ENCODE measurements around the gene JAKMIP2.
A peak's percentile ranks its signal among the peaks of the same experiment; 100 is the strongest.

Gene JAKMIP2

DNA sequence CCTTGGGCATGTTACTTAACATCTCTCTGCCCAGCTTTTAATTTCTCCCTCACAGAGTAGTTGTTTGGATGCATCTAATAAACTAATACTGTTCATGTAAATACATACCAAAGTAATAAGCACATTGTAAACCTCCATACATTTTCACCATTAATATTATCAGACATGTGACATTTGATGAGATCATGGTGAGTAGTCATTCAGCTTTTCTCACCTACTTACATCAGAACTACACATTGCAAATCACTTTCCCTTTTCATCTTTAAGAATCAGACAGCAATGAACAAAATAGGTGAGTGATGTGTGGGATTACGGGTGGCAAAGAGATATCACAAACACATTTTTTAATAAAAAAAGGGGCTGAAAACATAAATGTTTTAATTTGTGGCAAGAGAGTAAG, 89.3 kb downstream of the JAKMIP2 start:
- peak in 1 of 2 donors; percentile 21 for DNase-seq

DNA sequence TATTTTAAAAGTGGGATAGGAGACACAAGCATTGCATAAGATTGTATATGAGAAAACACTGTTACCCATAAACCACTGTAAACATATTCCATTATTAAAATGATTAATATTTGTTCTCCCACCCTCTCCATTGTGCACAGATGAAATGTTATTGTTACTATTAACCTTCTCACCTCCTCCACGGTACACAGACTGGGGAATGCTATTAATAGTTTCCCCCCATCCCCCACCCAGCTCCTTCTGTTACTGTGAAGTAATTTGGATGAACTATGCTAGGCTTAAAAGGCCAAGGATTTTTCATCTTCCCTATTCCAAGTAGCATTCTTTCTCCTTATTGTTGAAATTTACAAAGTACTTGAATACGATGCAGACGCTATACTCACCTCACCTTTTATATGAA, 91.4 kb downstream of the JAKMIP2 start:
- no peak for DNase-seq

DNA sequence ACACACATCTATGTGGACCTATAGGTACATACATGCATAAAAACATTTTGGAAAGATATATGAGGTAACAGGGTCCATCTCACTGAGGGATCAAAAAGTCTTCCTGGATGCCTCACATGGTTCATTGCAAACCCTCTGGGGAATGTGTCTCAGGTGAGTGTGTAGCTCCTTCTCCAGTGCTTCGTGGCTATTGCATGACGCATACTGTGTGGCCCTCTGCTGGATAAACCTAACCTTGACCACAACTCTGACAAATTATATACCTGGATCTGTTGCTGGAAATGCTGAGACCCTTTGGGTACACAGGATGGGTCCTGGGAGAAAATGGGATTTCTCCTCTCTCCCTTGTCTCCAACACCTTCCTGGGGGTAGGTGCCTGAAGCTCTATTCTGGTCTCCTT, 91.9 kb downstream of the JAKMIP2 start:
- DNase-seq = no peak

DNA sequence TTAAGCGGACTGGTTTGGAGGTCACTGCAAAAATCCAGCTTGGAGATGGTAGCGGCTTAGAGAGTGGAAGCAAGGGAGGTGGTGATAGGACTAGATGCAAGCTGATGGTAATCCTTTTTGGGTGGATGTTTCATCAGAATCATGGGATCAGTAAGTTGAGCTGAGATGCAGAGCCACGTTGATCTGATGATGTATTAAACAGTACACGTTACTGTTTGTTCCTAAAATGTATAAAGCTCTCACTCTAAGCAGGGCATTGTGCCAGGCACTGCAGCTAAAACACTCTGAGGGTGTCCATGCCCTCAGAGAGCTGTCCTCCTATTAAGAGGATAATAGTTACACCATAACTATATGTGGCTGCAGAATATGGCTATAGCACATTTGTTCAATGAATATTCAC, 93.1 kb downstream of the JAKMIP2 start:
- DNase-seq = no peak

DNA sequence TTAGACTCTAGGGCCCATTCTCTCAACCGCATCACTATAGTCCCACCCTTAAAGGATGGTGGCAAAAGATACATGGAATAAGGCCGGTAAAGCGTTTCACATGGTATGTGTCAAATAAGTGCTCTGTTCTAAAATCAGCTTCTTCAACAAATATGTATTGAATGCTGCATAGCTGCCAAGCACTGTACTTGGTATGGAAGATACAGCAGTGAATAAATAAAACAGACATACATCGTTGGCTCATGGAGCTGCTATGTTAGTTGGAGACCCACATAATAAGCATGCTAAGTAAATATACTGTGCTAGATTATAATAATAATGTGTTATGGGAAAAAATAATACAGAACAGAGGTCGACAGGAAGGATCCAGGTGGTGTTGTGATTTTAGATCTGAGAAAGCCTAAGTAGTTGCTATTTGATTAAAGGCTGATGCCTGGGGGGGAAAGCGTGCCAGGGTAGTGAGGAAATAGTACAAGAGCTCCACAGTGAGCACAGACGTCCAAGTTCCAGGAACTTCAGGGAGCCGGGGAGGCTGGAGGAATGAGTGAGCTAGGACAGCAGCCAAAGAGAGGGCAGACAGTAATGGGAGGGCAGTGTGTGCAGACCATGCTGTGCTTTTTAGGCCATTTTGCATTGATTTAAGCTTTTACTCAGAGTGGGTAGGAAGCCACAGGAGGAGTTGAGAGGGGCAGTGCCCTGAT, 93.7 kb downstream of the JAKMIP2 start:
- DNase-seq = no peak

DNA sequence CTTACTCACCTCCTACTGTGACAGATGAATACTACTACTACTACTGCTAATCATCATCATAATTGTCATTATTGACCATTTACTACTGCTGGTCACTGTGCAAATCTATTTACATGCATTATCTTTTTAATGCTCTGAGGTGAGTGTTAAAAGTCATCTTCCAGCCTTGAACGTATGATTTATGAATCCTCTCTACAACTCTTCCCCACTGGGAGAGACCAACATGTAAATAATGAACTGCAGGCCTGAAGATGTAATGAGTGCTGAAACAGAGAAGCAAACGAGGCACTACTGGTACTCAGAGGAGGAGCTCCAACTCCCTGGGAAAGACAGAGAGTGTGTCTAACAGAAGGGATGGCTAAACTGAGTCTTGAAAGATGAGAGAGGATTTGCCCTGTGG, 95.4 kb downstream of the JAKMIP2 start:
- no peak for DNase-seq

DNA sequence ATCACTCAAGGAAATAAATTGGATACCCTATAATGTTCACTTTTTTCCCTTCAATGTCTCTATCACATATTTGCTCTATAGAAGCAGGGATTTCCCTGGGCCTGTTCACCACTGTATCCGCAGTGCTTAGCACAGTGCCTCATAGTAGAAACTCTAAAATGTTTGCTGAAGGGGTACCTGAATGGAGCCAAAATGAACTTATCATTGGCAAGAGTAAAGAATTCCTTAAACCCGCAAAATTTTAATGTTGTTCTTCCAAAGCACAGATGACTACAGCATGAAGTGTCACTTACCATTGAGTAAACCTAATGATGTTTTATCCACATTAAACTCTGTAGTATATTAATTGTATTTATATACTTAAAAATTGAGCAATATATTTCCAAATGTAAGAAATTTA, 96.1 kb downstream of the JAKMIP2 start:
- DNase-seq = no peak

DNA sequence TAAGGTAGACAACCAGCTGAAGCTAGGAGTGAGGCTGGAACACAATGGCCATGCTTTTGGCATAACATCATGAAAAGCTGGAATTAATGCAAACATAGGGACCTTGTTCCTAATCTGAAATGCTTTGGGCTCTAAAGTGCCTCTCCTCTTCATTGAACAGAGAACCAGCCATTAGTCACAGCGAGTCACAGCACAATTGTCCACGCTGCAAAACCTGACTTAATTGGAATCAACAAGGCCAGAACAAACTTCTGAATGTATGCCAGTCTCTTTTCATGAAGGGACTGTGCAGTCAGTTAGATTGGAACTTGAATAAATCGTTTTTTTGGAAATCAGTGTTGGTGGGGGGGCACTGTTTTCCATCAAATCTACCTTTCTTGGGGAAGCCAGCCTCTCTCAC, 96.5 kb downstream of the JAKMIP2 start:
- no peak for DNase-seq

DNA sequence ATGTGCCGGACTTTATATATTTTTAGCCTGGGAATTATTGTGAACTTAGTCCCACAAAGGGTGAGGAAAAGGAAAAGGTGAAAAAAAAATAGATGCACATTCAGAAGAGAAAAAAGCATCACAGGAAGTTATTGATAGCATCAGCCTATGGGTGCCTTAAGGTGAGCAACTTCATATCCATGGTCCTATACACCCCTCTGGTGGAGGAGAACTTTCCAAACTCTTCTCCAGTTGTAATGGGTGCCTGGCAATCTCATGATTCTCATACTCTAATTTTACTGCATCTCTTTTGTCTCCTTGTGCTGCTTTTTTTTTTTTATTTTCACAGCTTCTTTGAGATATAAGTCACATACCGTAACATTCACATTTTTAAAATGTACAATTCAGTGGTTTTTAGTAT, 107.4 kb downstream of the JAKMIP2 start:
- DNase-seq = no peak

DNA sequence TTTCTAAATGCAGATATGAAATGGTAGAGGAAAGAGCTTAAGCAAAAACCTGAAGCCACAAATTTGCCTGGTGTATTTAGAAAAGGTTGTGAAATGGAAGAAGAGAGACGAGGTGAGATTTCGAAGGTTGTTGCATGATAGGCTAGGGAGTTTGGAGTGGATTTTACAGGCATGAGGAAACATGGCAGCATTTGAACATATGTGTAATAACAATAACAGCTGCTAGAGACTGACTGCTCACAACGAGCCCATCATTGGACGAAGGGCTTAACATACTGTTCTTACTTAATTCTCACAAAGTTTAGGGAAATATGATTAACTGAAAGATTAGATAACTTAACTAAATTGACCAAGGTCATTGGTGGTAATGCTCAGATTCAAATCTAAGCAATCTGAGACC, 108.1 kb downstream of the JAKMIP2 start:
- no peak for DNase-seq

DNA sequence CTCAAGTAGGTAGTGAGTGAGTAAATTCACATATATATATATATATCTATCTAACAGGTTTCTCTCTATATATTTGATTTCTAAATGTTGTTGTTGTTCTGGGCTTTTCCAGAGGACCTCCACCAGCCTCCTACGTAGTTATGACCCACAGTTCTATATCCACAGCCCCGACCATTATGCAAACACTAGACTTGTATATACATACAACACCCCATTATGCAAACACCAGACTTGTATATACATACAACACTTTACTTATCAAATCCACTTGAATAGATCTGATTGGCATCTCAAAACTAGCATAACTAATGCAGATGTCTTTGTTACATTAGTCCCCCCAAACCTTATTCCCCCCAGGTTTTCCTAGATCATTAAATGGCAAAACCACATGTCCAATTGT, 108.7 kb downstream of the JAKMIP2 start:
- DNase-seq = no peak

DNA sequence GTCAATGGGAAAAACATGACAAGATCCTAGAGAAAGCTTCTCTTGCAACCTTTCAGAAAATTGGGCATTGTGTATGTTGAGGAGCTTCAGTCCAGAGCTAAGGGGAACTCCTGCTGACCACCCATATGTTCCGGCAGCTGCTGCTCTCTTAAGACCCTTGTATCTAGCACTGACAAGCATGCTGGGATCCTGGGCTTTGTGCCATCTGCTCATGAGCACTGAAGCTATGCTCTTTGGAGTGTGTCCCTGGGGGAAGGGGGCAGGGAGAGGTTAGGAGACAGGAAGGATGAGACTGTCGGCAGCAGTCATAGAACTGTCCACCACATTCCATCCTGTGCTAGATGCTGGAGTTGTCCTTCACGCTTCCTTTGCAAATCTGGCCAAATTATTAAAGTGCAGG, 109.3 kb downstream of the JAKMIP2 start:
- no peak for DNase-seq

DNA sequence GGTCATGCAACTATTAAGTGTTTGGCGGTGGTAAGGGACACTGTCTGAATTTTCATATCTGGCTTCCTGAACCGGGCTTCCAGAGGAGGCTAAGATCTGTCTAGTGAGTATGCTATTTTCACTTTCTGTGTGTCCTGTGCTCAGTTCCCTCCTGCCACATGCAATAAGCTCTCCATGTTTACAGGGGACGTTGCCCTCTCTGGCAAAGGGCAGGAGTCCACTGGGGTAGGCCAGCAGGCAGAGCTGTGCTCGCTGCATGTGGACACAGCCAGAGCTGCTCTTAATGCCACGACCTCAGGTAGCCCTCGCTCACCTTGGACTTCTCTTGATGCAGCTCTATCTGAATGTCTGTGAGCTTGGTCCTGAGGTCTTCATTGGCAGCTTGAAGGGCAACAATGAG, 111.2 kb downstream of the JAKMIP2 start:
- no peak for DNase-seq

DNA sequence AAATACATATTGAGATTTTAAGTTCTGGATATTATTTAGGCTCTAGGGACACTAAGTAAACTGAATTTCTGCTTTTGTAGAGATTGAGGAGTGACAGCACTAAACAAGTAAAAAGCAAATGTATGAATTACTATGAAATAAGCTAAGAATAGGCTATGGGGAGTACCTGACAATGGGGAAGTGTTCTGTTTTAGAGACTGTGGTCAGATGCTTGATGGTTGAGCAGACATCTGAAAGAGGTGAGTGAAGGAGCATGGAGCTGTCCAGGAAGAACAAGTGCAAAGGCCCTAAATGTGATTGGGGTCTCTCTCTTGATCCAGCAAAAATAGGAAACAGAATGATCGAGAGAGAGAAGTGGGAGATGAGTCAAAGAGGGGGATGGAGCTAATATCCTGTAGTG, 111.7 kb downstream of the JAKMIP2 start:
- no peak for DNase-seq

DNA sequence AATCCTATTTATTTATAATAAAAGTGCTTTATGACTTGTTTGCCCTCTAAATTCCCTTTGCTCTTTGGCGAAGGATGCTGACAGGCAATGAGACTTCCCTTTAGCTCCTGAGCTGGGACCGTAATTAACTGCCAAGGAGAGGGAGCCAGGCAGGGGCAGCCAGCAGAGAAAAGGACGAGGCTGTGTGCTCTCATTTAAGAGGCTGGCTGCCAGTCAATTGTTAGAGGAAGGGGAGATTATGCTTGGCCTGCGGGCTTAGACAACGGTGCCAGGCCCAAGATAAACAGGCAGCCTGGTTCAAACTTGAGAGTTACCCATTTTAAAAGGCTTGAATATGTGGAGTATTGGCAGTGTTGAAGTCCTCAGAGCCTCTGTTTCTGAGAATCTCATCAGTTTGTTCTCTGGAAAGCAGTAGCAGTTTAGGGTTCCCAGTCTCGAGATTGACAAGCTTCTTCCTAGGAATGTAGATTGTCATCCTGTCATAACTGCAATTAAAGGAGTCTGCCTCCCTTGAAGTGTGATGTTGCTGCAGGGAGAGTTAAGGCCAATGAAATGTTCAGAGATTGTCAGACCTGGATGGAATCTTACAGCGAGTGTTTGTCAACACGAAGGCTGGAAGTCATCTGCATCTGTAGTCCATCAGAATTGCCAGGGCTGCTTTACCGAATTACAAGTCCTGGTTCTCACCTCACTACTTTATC, 113.2 kb downstream of the JAKMIP2 start:
- DNase-seq = no peak

DNA sequence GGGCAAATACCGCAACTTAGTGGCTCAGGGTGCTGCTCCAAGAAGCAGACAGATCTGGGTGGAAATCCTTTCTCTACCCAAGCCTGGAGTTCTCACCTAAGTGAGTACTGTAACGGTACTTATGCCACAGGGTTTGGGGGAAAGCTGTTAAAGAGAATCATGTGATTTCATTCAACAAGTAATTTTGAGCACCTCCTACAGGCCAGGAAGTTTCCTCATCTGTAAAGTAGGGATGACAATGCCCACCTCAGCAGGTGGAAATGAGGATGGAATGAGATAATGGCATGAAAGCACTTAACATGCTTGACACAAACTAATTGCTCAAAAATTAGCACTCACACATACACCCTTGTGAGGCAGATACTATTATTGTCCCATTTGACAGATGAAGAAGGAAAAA, 114.1 kb downstream of the JAKMIP2 start:
- no peak for DNase-seq

DNA sequence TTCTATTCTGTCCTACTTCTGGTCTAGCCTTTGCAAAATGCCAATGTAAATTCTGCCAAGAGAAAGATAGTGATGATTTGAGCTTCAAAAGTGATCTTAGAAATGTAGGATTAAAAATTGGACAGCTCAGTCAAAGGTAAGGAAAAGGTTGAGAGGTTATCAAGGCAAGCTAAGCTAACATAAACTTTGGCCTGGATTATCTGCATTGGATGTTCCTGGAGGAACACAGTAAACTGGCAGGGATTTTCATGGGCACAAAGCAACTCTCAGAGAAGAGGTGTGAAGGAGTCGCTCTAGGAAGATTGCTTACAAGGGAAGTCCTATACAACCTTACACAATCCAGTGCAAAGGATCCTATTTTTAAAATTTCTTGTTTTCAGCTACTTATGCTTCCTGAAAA, 115.2 kb downstream of the JAKMIP2 start:
- DNase-seq = no peak

DNA sequence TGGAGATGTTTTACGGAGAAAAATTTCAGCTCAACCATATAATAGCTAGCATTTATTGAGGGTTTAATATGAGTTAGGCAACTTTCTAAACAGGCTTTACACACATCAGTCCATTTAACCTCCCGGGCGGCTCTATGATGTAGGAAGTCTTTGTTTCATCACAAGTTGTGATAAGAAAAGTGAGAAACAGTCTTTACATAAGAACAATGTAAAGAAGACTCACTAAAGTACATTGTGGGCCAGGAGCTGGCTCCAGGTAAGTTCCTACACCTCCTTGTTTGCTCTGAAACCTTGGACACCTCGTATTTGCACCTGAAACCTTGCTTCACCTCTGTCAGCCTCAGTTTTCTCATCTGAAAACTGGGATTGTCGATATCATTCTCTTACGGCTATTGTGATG, 116.1 kb downstream of the JAKMIP2 start:
- DNase-seq = no peak

DNA sequence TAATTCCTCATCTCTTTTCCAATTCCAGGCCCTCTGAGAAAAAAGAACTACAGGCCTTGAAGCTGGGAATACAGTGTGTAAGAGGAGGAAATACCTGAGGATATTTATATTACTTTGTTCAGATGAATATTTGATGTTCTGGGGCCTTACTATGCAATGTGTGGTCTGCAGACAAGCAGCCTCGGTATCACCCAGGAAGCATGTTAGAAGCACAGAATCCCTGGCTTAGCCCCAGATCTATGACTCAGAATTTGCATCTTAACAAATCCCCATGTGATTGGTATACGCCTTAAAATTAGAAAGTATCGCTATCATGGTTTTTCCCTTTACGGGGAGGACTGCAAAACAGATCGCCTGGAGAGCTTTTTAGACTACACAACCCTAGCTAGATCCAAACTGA, 121.0 kb downstream of the JAKMIP2 start:
- DNase-seq = no peak

DNA sequence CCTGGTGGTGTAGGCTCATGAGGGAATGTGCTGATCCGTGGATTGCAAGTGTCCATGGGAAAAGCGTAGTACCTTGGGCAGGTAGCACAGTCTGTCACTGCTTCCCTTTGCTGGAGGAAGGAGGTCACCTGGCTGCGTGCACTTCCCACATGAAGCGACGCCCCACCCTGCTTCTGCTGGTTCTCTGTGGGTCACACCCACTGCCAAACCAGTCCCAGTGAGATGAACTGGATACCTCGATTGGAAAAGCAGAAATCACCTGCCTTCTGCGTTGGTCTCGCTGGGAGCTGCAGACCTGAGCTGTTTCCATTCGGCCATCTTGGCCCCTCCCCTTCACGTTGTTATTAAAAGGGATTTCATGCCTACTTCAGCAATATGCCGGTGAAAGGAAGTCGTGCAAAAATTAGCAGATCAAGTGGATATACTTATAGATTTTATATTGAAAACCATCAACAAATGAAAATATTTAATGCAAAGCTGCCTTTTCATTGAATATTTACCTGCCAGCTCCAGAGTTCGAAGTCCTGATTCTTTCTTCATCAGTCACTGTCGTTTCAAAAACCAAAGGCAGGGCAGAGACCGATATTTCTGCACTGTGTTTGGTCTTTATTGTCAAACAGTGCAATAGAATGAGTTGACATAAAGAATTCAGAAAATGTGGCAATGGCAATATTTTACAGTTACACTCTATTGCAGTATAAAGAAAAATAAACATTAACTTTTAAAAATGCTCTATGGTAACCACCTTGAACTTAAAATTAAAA, 123.2 kb downstream of the JAKMIP2 start:
- no peak for DNase-seq

DNA sequence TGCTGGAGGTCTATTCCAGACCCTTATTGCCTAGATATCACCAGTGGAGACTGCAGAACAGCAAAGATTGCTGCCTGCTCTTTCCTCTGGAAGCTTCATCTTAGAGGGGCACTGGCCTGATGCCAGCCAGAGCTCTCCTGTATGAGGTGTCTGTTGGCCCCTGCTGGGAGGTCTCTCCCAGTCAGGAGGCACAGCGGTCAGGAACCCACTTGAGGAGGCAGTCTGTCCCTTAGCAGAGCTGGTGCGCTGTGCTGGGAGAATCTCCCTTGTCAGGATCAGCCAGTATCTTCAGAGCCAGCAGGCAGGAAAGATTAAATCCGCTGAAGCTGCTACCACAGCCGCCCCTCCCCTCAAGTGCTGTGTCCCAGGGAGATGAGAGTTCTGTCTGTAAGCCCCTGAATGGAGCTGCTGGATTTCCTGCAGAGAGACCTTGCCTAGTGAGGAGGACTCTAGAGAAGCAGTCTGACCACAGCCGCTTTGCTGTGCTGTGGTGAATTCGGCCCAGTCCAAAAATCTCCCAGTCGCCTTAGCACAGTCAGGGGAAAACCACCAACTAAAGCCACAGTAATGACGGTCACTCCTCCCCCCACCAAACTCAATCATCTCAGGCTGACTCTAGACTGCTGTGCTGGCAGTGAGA, 124.1 kb downstream of the JAKMIP2 start:
- no peak for DNase-seq

DNA sequence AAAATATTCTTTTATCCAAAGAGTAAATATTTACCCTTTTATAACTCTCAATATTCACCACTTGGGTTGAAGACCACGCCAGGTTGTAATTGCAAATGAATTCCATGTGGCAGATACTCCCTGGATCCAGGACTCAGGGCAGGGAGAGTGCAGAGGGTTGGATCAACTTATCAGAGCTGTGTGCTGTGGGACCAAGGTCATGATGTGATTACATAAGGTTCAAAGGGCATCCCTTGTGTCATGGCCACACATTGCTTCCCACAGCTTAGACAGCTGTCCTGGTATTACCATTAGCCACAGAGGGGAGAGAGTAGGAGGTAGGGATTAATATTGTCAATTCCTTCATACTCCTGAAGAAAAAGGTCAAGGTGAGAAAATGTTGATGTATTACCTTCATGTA, 133.9 kb downstream of the JAKMIP2 start:
- no peak for DNase-seq

DNA sequence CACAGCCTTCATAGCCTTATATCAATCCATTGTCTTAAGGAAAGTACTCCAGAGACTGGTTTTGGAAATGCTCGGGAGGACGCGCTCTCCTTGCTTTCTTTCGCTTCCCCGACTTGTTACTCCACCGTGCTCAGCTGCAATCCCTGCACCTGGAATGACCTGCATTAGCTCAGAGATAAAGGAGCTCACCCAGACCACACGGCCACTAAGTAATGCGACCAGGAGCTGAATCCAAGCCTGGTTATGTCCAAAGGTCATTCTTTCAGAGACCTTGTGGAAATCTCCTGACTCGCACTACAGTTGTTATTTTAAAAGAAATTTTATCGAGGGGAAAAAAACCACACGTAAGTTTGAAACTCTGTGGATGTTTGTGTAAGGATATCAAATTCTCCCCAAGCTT, 137.3 kb downstream of the JAKMIP2 start:
- no peak for DNase-seq

DNA sequence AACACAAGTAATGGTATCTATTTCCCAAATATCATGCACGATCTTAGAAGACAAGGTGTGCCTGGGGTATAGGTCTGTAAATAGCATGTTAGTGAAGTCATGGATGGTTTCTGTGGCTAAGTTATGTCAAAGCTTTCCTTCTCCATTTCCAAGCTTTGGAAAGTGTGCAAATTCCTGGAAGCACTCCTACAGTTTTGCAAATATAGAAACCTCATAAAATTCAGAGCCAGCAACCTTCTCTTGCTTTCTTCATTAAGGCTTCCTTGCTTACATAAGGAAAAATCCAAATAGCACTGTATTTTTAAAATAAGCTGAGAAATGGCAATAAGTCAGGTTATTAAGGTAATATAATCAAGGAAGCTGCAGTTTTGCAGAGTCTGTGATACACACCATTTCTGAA, 138.1 kb downstream of the JAKMIP2 start:
- no peak for DNase-seq
